Vagina (tissue), 2 donors: Measurements from ENCODE around the gene SMCR8.

Experiments used
- CTCF ChIP-seq, 3 experiments: fragments of 450-650 bp in 2 of 3; fragments of 200-600 bp in 1 of 3; sonication (generic) in 1 of 3; IDR thresholded peaks; one replicate each; pipeline ENCODE4 v1.5.1; 2017 to 2019; ENCODE audit warnings: antibody characterized with exemption in 3 of 3, mild to moderate bottlenecking in 2 of 3, moderate library complexity in 2 of 3
- POLR2AphosphoS5 ChIP-seq, 2 donors: sonication (generic); formaldehyde crosslinking; IDR thresholded peaks; one replicate each; pipeline ENCODE4 v1.9.0; 2017; ENCODE audit warnings: antibody characterized with exemption in 2 of 2, mild to moderate bottlenecking in 2 of 2, low read depth in 1 of 2; ENCODE audit not compliant: insufficient read depth in 1 of 2

- no peak for TF ChIP-seq POLR2AphosphoS5 (IDR thresholded peaks at IDR 0.05; ENCODE audit: insufficient read depth in 1 of 2, low read depth in 1 of 2)
- no peak for TF ChIP-seq CTCF (IDR thresholded peaks at IDR 0.05)
Measured at GRCh38 chr17:18315961-18316360, 868 bp downstream of the SMCR8 start.
